ENCODE data around the gene MNAT1.

Gene MNAT1

GRCh38 chr14:60893911-60894310, 159.3 kb downstream of the MNAT1 start:
- DNase-seq: no peak

GRCh38 chr14:60904381-60904780, 169.8 kb downstream of the MNAT1 start:
- DNase-seq: no peak

- no peak for DNase-seq
These were observed 171.4 kb downstream of the MNAT1 start for GRCh38 chr14:60905923-60906322.

GRCh38 chr14:60915781-60916180, 181.2 kb downstream of the MNAT1 start:
- DNase-seq: no peak

GRCh38 chr14:60922050-60922449, 187.5 kb downstream of the MNAT1 start:
- DNase-seq: peak in 1 of 2 experiments; percentile 82

GRCh38 chr14:60925286-60925685, 190.7 kb downstream of the MNAT1 start:
- DNase-seq: no peak

- DNase-seq: no peak
These were observed 191.4 kb downstream of the MNAT1 start for GRCh38 chr14:60926002-60926401.

GRCh38 chr14:60931218-60931617, 196.7 kb downstream of the MNAT1 start:
- DNase-seq: peak; percentile 66 to 86

GRCh38 chr14:60933920-60934655, 199.5 kb downstream of the MNAT1 start:
- DNase-seq: no peak

- DNase-seq: no peak
These were observed 200.8 kb downstream of the MNAT1 start for GRCh38 chr14:60935319-60935718.

- no peak for DNase-seq
These were observed 209.1 kb downstream of the MNAT1 start for GRCh38 chr14:60943637-60944032.

GRCh38 chr14:60944204-60944603, 209.6 kb downstream of the MNAT1 start:
- DNase-seq: no peak

- DNase-seq: no peak
These were observed 211.4 kb downstream of the MNAT1 start for GRCh38 chr14:60945984-60946383.

GRCh38 chr14:60946773-60947172, 212.2 kb downstream of the MNAT1 start:
- DNase-seq: no peak

GRCh38 chr14:60951776-60952435, 217.3 kb downstream of the MNAT1 start:
- no peak for DNase-seq

GRCh38 chr14:60956202-60956601, 221.6 kb downstream of the MNAT1 start:
- no peak for DNase-seq

GRCh38 chr14:60956632-60957031, 222.1 kb downstream of the MNAT1 start:
- no peak for DNase-seq

- no peak for DNase-seq
These were observed 223.6 kb downstream of the MNAT1 start for GRCh38 chr14:60958146-60958545.

GRCh38 chr14:60963761-60964160, 229.2 kb downstream of the MNAT1 start:
- no peak for DNase-seq

GRCh38 chr14:60964904-60965303, 230.3 kb downstream of the MNAT1 start:
- no peak for DNase-seq

- DNase-seq: no peak
These were observed 230.8 kb downstream of the MNAT1 start for GRCh38 chr14:60965402-60965801.

- no peak for DNase-seq
These were observed 233.5 kb downstream of the MNAT1 start for GRCh38 chr14:60968099-60968498.

GRCh38 chr14:60968671-60969070, 234.1 kb downstream of the MNAT1 start:
- no peak for DNase-seq

GRCh38 chr14:60970146-60970545, 235.6 kb downstream of the MNAT1 start:
- no peak for DNase-seq

GRCh38 chr14:60971271-60971670, 236.7 kb downstream of the MNAT1 start:
- no peak for DNase-seq
